ENCODE measurements around the gene OPN4.

The OPN4 gene

DNA sequence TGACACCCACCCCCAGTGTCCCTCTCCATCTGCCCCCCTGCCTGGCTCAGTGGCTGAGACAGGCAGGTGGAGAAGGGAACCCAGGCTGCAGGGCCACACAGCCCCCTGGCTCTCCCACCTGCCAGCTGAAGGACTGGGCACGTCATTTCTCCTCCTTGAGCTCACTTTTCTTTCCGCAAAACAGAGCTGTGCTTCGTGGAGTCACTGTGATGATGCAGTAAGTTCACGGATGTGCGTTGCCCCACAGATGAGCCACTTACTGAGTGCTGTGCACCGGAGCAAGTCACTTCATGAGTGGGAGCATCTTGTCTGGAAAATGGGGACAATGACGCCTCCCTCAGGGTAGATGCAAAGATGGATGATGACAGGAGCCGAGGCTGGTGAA, 2.7 kb downstream of the OPN4 start:
- Histone ChIP-seq H3K9ac (no peak overlapping the region), H3K27me3 (ENCODE audit: control insufficient read depth, insufficient read depth, low read length) (no peaks in the 10 kb centered on the region), H3K9me3 (ENCODE audit: control insufficient read depth, low read length) (no peaks in the 10 kb centered on the region), H3K4me3 (ENCODE audit: low read depth, low read length) (no peak overlapping the region), H2AFZ (no peak overlapping the region), H3K36me3 (ENCODE audit: control insufficient read depth, insufficient read depth, low read length) (no peaks in the 10 kb centered on the region), H3K27ac (no peak overlapping the region), H3K4me2 (ENCODE audit: low read length) (no peak overlapping the region), H3K79me2 (no peaks in the 10 kb centered on the region), H3K4me1 (no peaks in the 10 kb centered on the region)
- TF ChIP-seq, protein P1, sequence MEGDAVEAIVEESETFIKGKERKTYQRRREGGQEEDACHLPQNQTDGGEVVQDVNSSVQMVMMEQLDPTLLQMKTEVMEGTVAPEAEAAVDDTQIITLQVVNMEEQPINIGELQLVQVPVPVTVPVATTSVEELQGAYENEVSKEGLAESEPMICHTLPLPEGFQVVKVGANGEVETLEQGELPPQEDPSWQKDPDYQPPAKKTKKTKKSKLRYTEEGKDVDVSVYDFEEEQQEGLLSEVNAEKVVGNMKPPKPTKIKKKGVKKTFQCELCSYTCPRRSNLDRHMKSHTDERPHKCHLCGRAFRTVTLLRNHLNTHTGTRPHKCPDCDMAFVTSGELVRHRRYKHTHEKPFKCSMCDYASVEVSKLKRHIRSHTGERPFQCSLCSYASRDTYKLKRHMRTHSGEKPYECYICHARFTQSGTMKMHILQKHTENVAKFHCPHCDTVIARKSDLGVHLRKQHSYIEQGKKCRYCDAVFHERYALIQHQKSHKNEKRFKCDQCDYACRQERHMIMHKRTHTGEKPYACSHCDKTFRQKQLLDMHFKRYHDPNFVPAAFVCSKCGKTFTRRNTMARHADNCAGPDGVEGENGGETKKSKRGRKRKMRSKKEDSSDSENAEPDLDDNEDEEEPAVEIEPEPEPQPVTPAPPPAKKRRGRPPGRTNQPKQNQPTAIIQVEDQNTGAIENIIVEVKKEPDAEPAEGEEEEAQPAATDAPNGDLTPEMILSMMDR (IDR thresholded peaks at IDR 0.05), result no peak

DNA sequence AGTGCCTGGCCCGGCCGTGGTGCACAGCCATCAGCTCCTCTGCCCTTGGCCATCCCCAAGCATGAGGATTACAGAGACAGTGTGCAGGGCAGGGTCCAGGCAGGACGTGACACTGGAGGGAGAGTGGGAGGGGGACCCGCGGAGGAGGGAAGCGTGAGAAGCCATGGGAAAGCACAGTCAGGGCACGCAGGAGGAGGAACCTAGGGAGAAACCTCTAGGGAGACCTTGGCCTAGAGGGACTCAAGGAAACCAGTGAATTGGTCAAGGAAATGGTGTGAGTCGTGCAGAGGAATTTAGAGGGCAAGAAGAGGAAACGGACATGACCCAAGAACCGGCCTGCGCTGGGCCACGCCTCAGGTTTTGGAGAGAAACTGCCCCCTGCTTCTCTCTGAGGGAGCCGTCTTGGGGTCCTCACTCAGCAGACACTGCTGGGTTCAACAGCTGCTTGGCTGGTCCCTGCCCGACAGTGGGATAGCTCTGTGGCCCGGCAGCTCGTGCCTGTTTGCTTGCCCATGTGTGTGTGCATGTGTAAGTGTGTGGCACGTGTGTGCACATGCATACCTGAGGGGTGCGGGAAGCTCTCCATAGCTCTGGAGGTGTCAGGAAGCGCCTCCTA, 3.2 kb downstream of the OPN4 start:
- no peaks in the 10 kb centered on the region for H3K79me2 ChIP-seq
- no peak overlapping the region for H3K4me2 ChIP-seq (ENCODE audit: low read length)
- no peak overlapping the region for H2AFZ ChIP-seq
- no peak overlapping the region for H3K4me3 ChIP-seq (ENCODE audit: low read depth, low read length)
- H3K27ac ChIP-seq, result no peak overlapping the region
- no peaks in the 10 kb centered on the region for H3K27me3 ChIP-seq (ENCODE audit: control insufficient read depth, insufficient read depth, low read length)
- H3K4me1 ChIP-seq, result no peaks in the 10 kb centered on the region
- no peak overlapping the region for H3K9ac ChIP-seq
- TF ChIP-seq, protein P1 (IDR thresholded peaks at IDR 0.05), result no peak
- no peaks in the 10 kb centered on the region for H3K36me3 ChIP-seq (ENCODE audit: control insufficient read depth, insufficient read depth, low read length)
- H3K9me3 ChIP-seq (ENCODE audit: control insufficient read depth, low read length), result no peaks in the 10 kb centered on the region

DNA sequence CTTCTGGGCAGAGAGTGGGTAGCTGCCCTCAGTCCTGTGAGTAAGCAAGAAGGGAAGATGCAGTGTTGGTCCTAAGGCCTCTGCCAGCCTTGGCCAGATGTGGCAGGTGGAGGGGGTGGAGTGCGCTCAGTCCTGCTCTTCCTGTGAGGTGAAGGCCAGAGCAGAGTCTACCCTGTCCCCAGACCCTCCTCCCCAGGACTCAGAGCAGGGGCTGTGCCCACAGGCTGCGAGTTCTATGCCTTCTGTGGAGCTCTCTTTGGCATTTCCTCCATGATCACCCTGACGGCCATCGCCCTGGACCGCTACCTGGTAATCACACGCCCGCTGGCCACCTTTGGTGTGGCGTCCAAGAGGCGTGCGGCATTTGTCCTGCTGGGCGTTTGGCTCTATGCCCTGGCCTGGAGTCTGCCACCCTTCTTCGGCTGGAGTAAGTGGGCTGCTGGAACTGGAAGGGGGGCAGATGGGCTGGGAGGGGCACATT, 4.0 kb downstream of the OPN4 start:
- Histone ChIP-seq H3K4me2 (ENCODE audit: low read length) (no peak overlapping the region), H3K9me3 (ENCODE audit: control insufficient read depth, low read length) (no peaks in the 10 kb centered on the region), H3K9ac (no peak overlapping the region), H3K27me3 (ENCODE audit: control insufficient read depth, insufficient read depth, low read length) (no peaks in the 10 kb centered on the region), H2AFZ (no peak overlapping the region), H3K4me1 (no peaks in the 10 kb centered on the region), H3K36me3 (ENCODE audit: control insufficient read depth, insufficient read depth, low read length) (no peaks in the 10 kb centered on the region), H3K27ac (no peak overlapping the region), H3K4me3 (ENCODE audit: low read depth, low read length) (no peak overlapping the region), H3K79me2 (no peaks in the 10 kb centered on the region)
- TF ChIP-seq, protein P1 (IDR thresholded peaks at IDR 0.05), result no peak

DNA sequence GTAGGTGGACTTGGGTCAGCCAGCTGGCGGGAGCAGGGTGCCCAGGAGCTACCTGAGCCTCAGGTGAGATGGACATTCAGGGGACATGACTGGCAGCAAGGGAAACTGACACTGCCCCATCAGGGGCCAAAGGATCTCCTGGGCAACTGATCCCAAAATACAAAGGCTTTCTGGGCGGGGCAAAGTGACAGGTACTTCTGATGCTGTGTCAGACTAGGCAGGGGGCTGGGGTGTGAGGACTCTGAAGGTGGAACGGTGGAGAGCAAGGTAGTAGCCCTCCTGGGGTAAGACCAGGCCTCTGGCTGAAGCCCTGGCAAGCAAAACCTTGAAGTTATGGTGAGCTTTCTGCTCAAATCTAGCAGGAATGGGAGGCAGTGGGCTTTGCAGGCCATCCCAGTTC, 4.4 kb downstream of the OPN4 start:
- H3K4me1 ChIP-seq, result no peaks in the 10 kb centered on the region
- TF ChIP-seq, protein P1 (IDR thresholded peaks at IDR 0.05), result no peak
- no peaks in the 10 kb centered on the region for H3K27me3 ChIP-seq (ENCODE audit: control insufficient read depth, insufficient read depth, low read length)
- no peak overlapping the region for H3K4me2 ChIP-seq (ENCODE audit: low read length)
- H3K79me2 ChIP-seq, result no peaks in the 10 kb centered on the region
- no peak overlapping the region for H2AFZ ChIP-seq
- no peaks in the 10 kb centered on the region for H3K9me3 ChIP-seq (ENCODE audit: control insufficient read depth, low read length)
- H3K9ac ChIP-seq, result no peak overlapping the region
- H3K27ac ChIP-seq, result no peak overlapping the region
- H3K36me3 ChIP-seq (ENCODE audit: control insufficient read depth, insufficient read depth, low read length), result no peaks in the 10 kb centered on the region
- H3K4me3 ChIP-seq (ENCODE audit: low read depth, low read length), result no peak overlapping the region

DNA sequence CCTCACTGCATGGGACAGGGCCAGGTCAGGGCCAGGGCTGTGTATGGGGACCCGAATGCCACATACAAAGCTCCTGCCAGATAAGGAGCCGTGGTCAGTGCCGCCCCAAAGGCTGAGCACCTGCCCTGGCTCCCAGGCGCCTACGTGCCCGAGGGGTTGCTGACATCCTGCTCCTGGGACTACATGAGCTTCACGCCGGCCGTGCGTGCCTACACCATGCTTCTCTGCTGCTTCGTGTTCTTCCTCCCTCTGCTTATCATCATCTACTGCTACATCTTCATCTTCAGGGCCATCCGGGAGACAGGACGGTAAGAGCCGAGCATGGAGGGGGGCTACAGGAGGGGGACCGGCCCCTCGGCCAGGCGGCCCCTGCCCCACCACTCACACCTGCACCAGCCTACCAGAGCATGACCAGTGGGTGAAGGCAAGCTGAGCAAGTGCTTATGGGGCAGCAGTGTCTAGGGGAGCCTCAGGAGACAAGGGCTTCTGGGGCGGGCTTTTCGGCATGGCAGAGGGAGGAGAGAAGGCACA, 4.9 kb downstream of the OPN4 start:
- no peak overlapping the region for H3K27ac ChIP-seq
- H3K79me2 ChIP-seq, result no peaks in the 10 kb centered on the region
- H3K27me3 ChIP-seq (ENCODE audit: control insufficient read depth, insufficient read depth, low read length), result no peaks in the 10 kb centered on the region
- no peaks in the 10 kb centered on the region for H3K4me1 ChIP-seq
- no peak overlapping the region for H2AFZ ChIP-seq
- no peak overlapping the region for H3K9ac ChIP-seq
- H3K4me2 ChIP-seq (ENCODE audit: low read length), result no peak overlapping the region
- no peaks in the 10 kb centered on the region for H3K36me3 ChIP-seq (ENCODE audit: control insufficient read depth, insufficient read depth, low read length)
- TF ChIP-seq, protein P1 (IDR thresholded peaks at IDR 0.05), result no peak
- no peak overlapping the region for H3K4me3 ChIP-seq (ENCODE audit: low read depth, low read length)
- H3K9me3 ChIP-seq (ENCODE audit: control insufficient read depth, low read length), result no peaks in the 10 kb centered on the region

Measured in parathyroid adenoma (tissue), 2 donors.